GM12878 (cell line): ENCODE data around the gene COL13A1. TPM values are rescaled to one million over a fixed set of nuclear protein-coding genes. Genes with fewer than 3 reads are reported as not detected.

Source experiments
- ATAC-seq: fragments of 200-7000 bp; cut with Tn5 transposase; 3 replicates; pipeline ENCODE4 v1.9.1; 2020; ENCODE audit warnings: mild to moderate bottlenecking, moderate library complexity
- BruUV-seq: library from RNA; stranded (reverse); fragments of 400-500 nt; replicated peaks from 2 replicates; lab custom pipeline; 2021; lab: Mats Ljungman, UMichigan
- CTCF ChIA-PET: fragments of 300-600 bp; sonication (Branson Sonifier 250); formaldehyde crosslinking; extraction: SDS; loops from one replicate; lab custom pipeline; 2021; ENCODE audit warnings: inconsistent platforms; lab: Yijun Ruan, JAX
- POLR2A ChIA-PET: fragments of 350-600 bp; formaldehyde crosslinking; extraction: SDS; loops from one replicate; lab custom pipeline; 2021; ENCODE audit warnings: inconsistent platforms; lab: Charles Lee
- RAD21 ChIA-PET: fragments of 300-600 bp; sonication (Branson Sonifier 250); formaldehyde crosslinking; loops from one replicate; lab custom pipeline; 2023; ENCODE audit warnings: antibody characterized with exemption; ENCODE audit not compliant: unreplicated experiment; lab: Charles Lee
- SMC1A ChIA-PET: fragments of 300-600 bp; sonication (Branson Sonifier 250); formaldehyde crosslinking; loops from one replicate; lab custom pipeline; 2023; ENCODE audit not compliant: unreplicated experiment, uncharacterized antibody; lab: Charles Lee
- DNase-seq: peaks from one replicate; pipeline ENCODE4 v3.0.0-alpha.2; 2011; ENCODE audit warnings: low read depth, low spot score
- FAIRE-seq: peaks from 3 replicates; lab custom pipeline; 2011; peaks lifted over from hg19 to GRCh38; lab: Jason Lieb, UNC
- H2AFZ ChIP-seq: 2 replicates; pipeline ENCODE4 v1.6.0; 2011; ENCODE audit warnings: low read depth, low read length, control low read depth; ENCODE audit not compliant: control insufficient read depth
- H3K27ac ChIP-seq: 2 replicates; pipeline ENCODE4 v1.5.1; 2011; ENCODE audit warnings: control low read depth; ENCODE audit not compliant: control insufficient read depth, insufficient read depth
- H3K27me3 ChIP-seq, 2 experiments: replicated peaks in 1 of 2; 2 replicates each; pipeline versions ENCODE4 v1.6.0 to v1.6.1; 2011; ENCODE audit warnings: low read length in 1 of 2; ENCODE audit not compliant: control insufficient read depth in 2 of 2, insufficient read depth in 2 of 2
- H3K36me3 ChIP-seq, 2 experiments: 2 replicates each; pipeline ENCODE4 v1.5.1; 2011; ENCODE audit warnings: low read length in 1 of 2; ENCODE audit not compliant: control insufficient read depth in 2 of 2, insufficient read depth in 2 of 2
- H3K4me1 ChIP-seq: 2 replicates; pipeline ENCODE4 v1.6.1; 2011; ENCODE audit warnings: mild to moderate bottlenecking, low read length, moderate library complexity, mixed read lengths; ENCODE audit not compliant: control insufficient read depth, insufficient read depth
- H3K4me2 ChIP-seq: 2 replicates; pipeline ENCODE4 v1.6.0; 2011; ENCODE audit warnings: control low read depth; ENCODE audit not compliant: control insufficient read depth, insufficient read depth
- H3K4me3 ChIP-seq: fragments of 200-600 bp; sonication (generic); 2 replicates; pipeline ENCODE4 v1.5.1; 2016
- H3K79me2 ChIP-seq: 2 replicates; pipeline ENCODE4 v1.6.0; 2011; ENCODE audit warnings: low read length; ENCODE audit not compliant: control insufficient read depth, insufficient read depth
- H3K9ac ChIP-seq: 2 replicates; pipeline ENCODE4 v1.8.0; 2011; ENCODE audit warnings: low read length, control low read depth, mixed read lengths; ENCODE audit not compliant: control insufficient read depth, insufficient read depth
- H3K9me3 ChIP-seq: replicated peaks from 3 replicates; pipeline ENCODE4 v1.5.1; 2011; ENCODE audit warnings: mild to moderate bottlenecking, low read length; ENCODE audit not compliant: control insufficient read depth, insufficient read depth
- H4K20me1 ChIP-seq: 2 replicates; pipeline ENCODE4 v1.6.0; 2011; ENCODE audit not compliant: control insufficient read depth, insufficient read depth
- CREB1 ChIP-seq: IDR thresholded peaks from 2 replicates; pipeline ENCODE4 v1.6.1; 2012; ENCODE audit warnings: low read depth, mild to moderate bottlenecking, inconsistent platforms
- EED ChIP-seq: sonication (generic); IDR thresholded peaks from 2 replicates; pipeline ENCODE4 v1.6.1; 2016; ENCODE audit warnings: antibody characterized with exemption, low read depth
- EGR1 ChIP-seq, 2 experiments: IDR thresholded peaks; 1 replicate in 1 of 2; 2 replicates in 1 of 2; pipeline ENCODE4 v1.6.1; 2011 to 2012; ENCODE audit warnings: low read depth in 2 of 2, low read length in 2 of 2, borderline replicate concordance in 1 of 2, mild to moderate bottlenecking in 1 of 2, moderate library complexity in 1 of 2
- HDAC2 ChIP-seq: fragments of 200-600 bp; sonication (generic); IDR thresholded peaks from 2 replicates; pipeline ENCODE4 v1.6.1; 2017
- IKZF1 ChIP-seq: fragments of 450-650 bp; conservative IDR thresholded peaks from 2 replicates; pipeline ENCODE4 v1.6.1; 2017; ENCODE audit warnings: antibody characterized with exemption, mild to moderate bottlenecking
- IRF3 ChIP-seq: fragments of 450-650 bp; IDR thresholded peaks from 2 replicates; pipeline ENCODE4 v1.6.1; 2014; ENCODE audit warnings: mild to moderate bottlenecking
- MTA2 ChIP-seq: fragments of 450-650 bp; IDR thresholded peaks from 2 replicates; pipeline ENCODE4 v1.6.1; 2016; ENCODE audit warnings: low read depth, mild to moderate bottlenecking, moderate library complexity
- MTA3 ChIP-seq: IDR thresholded peaks from 2 replicates; pipeline ENCODE4 v1.6.1; 2012; ENCODE audit warnings: low read length, inconsistent platforms, borderline replicate concordance
- MYB ChIP-seq: fragments of 150-350 bp; IDR thresholded peaks from 2 replicates; pipeline ENCODE4 v1.6.1; 2014; ENCODE audit warnings: mild to moderate bottlenecking, low read depth, low read length, borderline replicate concordance
- NBN ChIP-seq: fragments of 450-650 bp; IDR thresholded peaks from 2 replicates; pipeline ENCODE4 v1.6.1; 2016
- RCOR1 ChIP-seq: conservative IDR thresholded peaks from 2 replicates; pipeline ENCODE4 v1.6.1; 2012; ENCODE audit warnings: low read depth, low read length, improper control_type of control experiment
- RUNX3 ChIP-seq: IDR thresholded peaks from 2 replicates; pipeline ENCODE4 v1.6.1; 2012; ENCODE audit warnings: low read length, inconsistent platforms
- SIX5 ChIP-seq: IDR thresholded peaks from 2 replicates; pipeline ENCODE4 v1.6.1; 2011; ENCODE audit warnings: mild to moderate bottlenecking, low read depth, low read length, moderate library complexity; ENCODE audit not compliant: severe bottlenecking
- SMAD1 ChIP-seq: fragments of 450-650 bp; IDR thresholded peaks from 2 replicates; pipeline ENCODE4 v1.6.1; 2018; ENCODE audit warnings: mild to moderate bottlenecking, low read depth; ENCODE audit not compliant: partially characterized antibody
- SPI1 ChIP-seq: IDR thresholded peaks from 2 replicates; pipeline ENCODE4 v1.6.1; 2011; ENCODE audit warnings: low read depth, mild to moderate bottlenecking, low read length, moderate library complexity, borderline replicate concordance; ENCODE audit not compliant: insufficient read depth
- YY1 ChIP-seq: IDR thresholded peaks from 2 replicates; pipeline ENCODE4 v1.6.1; 2011; ENCODE audit warnings: low read depth, mild to moderate bottlenecking, low read length
- WGBS: methylation state at CpG from one replicate; pipeline ENCODE4 v1.1.6; 2016; ENCODE audit warnings: low lambda C conversion rate; ENCODE audit not compliant: insufficient replicate concordance, insufficient coverage; ENCODE audit errors: missing lambda C conversion rate; 5-methylcytosine and 5-hydroxymethylcytosine counted together
- in situ Hi-C: fragments of 300-500 bp; cut with MboI; formaldehyde crosslinking; loops from 9 replicates; pipeline ENCODE4 v1.14.3; 2018; ENCODE audit warnings: mixed read lengths
- intact Hi-C: fragments of 100-400 bp; cut with micrococcal nuclease; formaldehyde crosslinking; loops from one replicate; pipeline ENCODE4 v1.14.2; 2022; ENCODE audit not compliant: unreplicated experiment
- polyA plus RNA-seq, 11 experiments: library from polyadenylated mRNA; depleted of rRNA in 4 of 11; unstranded in 6 of 11; stranded (reverse) in 5 of 11; fragments of >200 nt; fragmentation: Nextera tagmentation in 4 of 11; fragmentation: Illumina TruSeq in 1 of 11; extraction: Ambion mirVana in 4 of 11; extraction: Trizol in 1 of 11; gene quantifications; 1 replicate in 1 of 11; 2 replicates in 10 of 11; pipeline versions ENCODE4 v1.2.1 to v1.2.3, GENCODE V29; 2011 to 2016; ENCODE audit warnings: inconsistent platforms in 2 of 11, missing spikeins in 2 of 11, low read depth in 1 of 11
- total RNA-seq, 4 experiments: library from RNA; depleted of rRNA in 3 of 4; stranded (reverse); fragments of >200 nt in 3 of 4; fragmentation: Illumina TruSeq in 1 of 4; extraction: Trizol in 1 of 4; gene quantifications; 2 replicates each; pipeline versions ENCODE4 v1.2.1 to v1.2.3, GENCODE V29; 2013 to 2021

COL13A1 gene
- total and polyA plus RNA-seq, 10 of the 15 experiments (the other 5 are each of a cell fraction or from before 2014, with no cell fraction given): 0.03 to 0.15 (median 0.05) TPM; not detected in 7

DNA sequence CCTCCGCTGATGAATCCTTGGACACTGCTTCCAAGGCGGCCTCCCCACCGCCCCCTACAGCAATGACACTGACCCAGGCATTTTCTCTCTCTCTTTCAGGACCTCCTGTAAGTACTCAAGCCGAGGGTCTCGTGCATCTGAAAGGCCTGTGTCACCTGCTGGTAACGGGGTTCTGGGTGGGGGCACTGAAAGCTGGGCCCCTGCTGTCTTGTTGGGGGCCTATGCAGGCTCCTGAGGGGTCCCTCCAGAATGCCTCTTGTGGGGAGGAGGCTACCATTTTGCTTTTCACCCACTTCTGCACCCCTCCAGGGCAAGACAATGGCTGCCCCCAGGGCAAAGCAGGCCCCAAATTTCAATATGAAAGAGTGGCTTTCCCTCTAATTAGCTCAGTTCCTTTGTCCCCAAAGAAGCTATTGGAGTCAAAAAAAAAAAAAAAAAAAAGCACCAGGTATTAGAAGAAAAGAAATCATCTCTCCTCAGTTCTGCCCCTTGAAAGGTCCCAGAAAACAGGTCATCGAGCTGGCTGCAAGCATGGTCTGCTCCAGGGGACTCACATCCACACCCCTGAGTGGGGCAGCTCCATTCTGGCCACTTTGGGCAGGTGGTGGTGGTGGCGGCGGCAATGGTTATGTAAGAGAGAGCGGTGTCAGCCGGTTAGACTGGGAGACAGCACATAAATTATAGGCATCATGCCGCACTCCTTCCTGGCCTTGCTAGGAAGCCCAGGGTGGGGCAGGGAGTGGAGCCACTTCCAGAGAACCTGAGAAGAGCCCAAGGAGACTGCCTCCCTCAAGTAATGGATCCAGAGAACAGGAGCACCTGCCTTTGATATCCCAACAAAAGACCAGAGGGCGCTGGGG is 66.2 kb downstream of the COL13A1 start:
- Histone ChIP-seq H3K9me3 (no peaks in the 10 kb centered on the region), H3K36me3 (no peaks in the 10 kb centered on the region), H3K79me2 (no peaks in the 10 kb centered on the region), H4K20me1 (no peaks in the 10 kb centered on the region), H3K27ac (no peak overlapping the region), H3K4me1 (no peaks in the 10 kb centered on the region), H2AFZ (no peak overlapping the region), H3K4me2 (no peak overlapping the region), H3K9ac (no peak overlapping the region), H3K27me3 (peaks cover 3 to 4% of the 10 kb centered on the region in 2 experiments; a peak in 3 of 4 replicates)
- intact Hi-C loops (no loop called here), in situ Hi-C loops (no loop called here)
- DNase-seq (no peak), FAIRE-seq (no peak)
- CTCF ChIA-PET: interaction anchor here (0.6 kb wide), 1 partner anchor 51 kb away, joined by 3 read pairs; no protein-coding TSS in a partner anchor
- 45% methylated on average over 13 of the region's 13 CpGs for WGBS
- POLR2A ChIA-PET: interaction anchor here (0.6 to 0.7 kb wide), 2 partner anchors 141 to 652 kb away, joined by 3 to 7 read pairs; no protein-coding TSS in a partner anchor
- RAD21 ChIA-PET: interaction anchor here (0.6 to 0.7 kb wide), 3 partner anchors 44 to 1826 kb away, joined by 3 read pairs; no protein-coding TSS in a partner anchor
- SMC1A ChIA-PET: no interaction called here
- no TSS peak for BruUV-seq
- no peak for TF ChIP-seq IRF3
- TF ChIP-seq EED: no peak
- no peak for TF ChIP-seq MYB
- no peak for TF ChIP-seq IKZF1
- no peak for TF ChIP-seq SPI1
- no peak for TF ChIP-seq SIX5
- no peak for TF ChIP-seq CREB1
- no peak for TF ChIP-seq RUNX3
- no peak for TF ChIP-seq NBN
- TF ChIP-seq YY1: no peak
- TF ChIP-seq RCOR1: no peak
- TF ChIP-seq SMAD1: no peak
- no peak for TF ChIP-seq MTA3
- TF ChIP-seq EGR1 (IDR thresholded peaks at IDR 0.05; ENCODE audit: borderline replicate concordance in 1 of 2, low read depth in 2 of 2, low read length in 2 of 2): no peak
- no peak for TF ChIP-seq HDAC2
- no peak for TF ChIP-seq MTA2
- TF ChIP-seq, all 136 proteins: peak for 0
- H3K4me3 ChIP-seq: no peak overlapping the region
- no peak for ATAC-seq
